OCI-LY1 (cell line): ENCODE results near the gene ADARB2.

Experiments used
- H2AFZ ChIP-seq: fragments of 200-600 bp; sonication (generic), shearing (Covaris generic); 2 replicates; pipeline ENCODE4 v1.6.0; 2014; ENCODE audit warnings: antibody characterized with exemption, mild to moderate bottlenecking, low read length
- H3F3A ChIP-seq: fragments of 200-600 bp; sonication (generic), shearing (Covaris generic); 2 replicates; pipeline ENCODE4 v1.6.0; 2014; ENCODE audit warnings: mild to moderate bottlenecking, antibody characterized with exemption, low read length, moderate library complexity; ENCODE audit not compliant: insufficient read depth
- H3K27ac ChIP-seq: fragments of 200-600 bp; sonication (generic); 2 replicates; pipeline ENCODE4 v1.5.1; 2014; ENCODE audit warnings: low read length, mixed run types, mild to moderate bottlenecking, low read depth; ENCODE audit not compliant: poor library complexity, severe bottlenecking
- H3K27me3 ChIP-seq: fragments of 200-600 bp; sonication (generic); 2 replicates; pipeline ENCODE4 v1.6.0; 2014; ENCODE audit warnings: antibody characterized with exemption, mild to moderate bottlenecking, low read length, moderate library complexity; ENCODE audit not compliant: insufficient read depth
- H3K36me3 ChIP-seq: fragments of 200-600 bp; sonication (generic); 2 replicates; pipeline ENCODE4 v1.6.1; 2014; ENCODE audit warnings: mild to moderate bottlenecking, antibody characterized with exemption, low read length, moderate library complexity, mixed read lengths; ENCODE audit not compliant: insufficient read depth
- H3K4me1 ChIP-seq: fragments of 200-600 bp; sonication (generic); 2 replicates; pipeline ENCODE4 v1.5.1; 2014; ENCODE audit warnings: mild to moderate bottlenecking, low read length, moderate library complexity; ENCODE audit not compliant: insufficient read depth, severe bottlenecking
- H3K4me2 ChIP-seq: fragments of 200-600 bp; sonication (generic), shearing (Covaris generic); 2 replicates; pipeline ENCODE4 v1.6.1; 2014; ENCODE audit warnings: low read length
- H3K4me3 ChIP-seq: fragments of 200-600 bp; sonication (generic); 2 replicates; pipeline ENCODE4 v1.5.1; 2014; ENCODE audit warnings: low read length, low read depth, mild to moderate bottlenecking, mixed read lengths; ENCODE audit not compliant: poor library complexity, severe bottlenecking
- H3K79me2 ChIP-seq: fragments of 200-600 bp; shearing (Covaris generic); 2 replicates; pipeline ENCODE4 v1.6.1; 2016; ENCODE audit warnings: mixed run types, low read length, mixed read lengths; ENCODE audit not compliant: insufficient read depth
- H3K9ac ChIP-seq: fragments of 200-600 bp; sonication (generic), shearing (Covaris generic); 2 replicates; pipeline ENCODE4 v1.6.1; 2014; ENCODE audit warnings: mild to moderate bottlenecking, low read length, mixed read lengths
- H3K9me2 ChIP-seq: fragments of 200-600 bp; sonication (generic), shearing (Covaris generic); 2 replicates; pipeline ENCODE4 v1.6.1; 2014; ENCODE audit warnings: low read depth, mild to moderate bottlenecking, low read length, mixed read lengths
- H3K9me3 ChIP-seq: fragments of 200-600 bp; shearing (Covaris generic); 2 replicates; pipeline ENCODE4 v1.6.1; 2014; ENCODE audit warnings: low read length, mixed read lengths
- H4K20me1 ChIP-seq: fragments of 200-600 bp; sonication (generic), shearing (Covaris generic); 2 replicates; pipeline ENCODE4 v1.6.0; 2016; ENCODE audit warnings: mild to moderate bottlenecking, low read length; ENCODE audit not compliant: insufficient read depth
- EZH2 ChIP-seq: fragments of 200-600 bp; sonication (generic), shearing (Covaris generic); IDR thresholded peaks from 2 replicates; pipeline ENCODE4 v1.8.0; 2017; ENCODE audit warnings: borderline replicate concordance, mixed run types, mild to moderate bottlenecking, antibody characterized with exemption, low read length, moderate library complexity, mixed read lengths
- TF ChIP-seq, protein P1 (sequence below): fragments of 200-600 bp; sonication (generic), shearing (Covaris generic); IDR thresholded peaks from 2 replicates; pipeline ENCODE4 v1.5.1; 2017; ENCODE audit warnings: mild to moderate bottlenecking, antibody characterized with exemption, low read length, moderate library complexity, mixed read lengths

ADARB2 gene

DNA sequence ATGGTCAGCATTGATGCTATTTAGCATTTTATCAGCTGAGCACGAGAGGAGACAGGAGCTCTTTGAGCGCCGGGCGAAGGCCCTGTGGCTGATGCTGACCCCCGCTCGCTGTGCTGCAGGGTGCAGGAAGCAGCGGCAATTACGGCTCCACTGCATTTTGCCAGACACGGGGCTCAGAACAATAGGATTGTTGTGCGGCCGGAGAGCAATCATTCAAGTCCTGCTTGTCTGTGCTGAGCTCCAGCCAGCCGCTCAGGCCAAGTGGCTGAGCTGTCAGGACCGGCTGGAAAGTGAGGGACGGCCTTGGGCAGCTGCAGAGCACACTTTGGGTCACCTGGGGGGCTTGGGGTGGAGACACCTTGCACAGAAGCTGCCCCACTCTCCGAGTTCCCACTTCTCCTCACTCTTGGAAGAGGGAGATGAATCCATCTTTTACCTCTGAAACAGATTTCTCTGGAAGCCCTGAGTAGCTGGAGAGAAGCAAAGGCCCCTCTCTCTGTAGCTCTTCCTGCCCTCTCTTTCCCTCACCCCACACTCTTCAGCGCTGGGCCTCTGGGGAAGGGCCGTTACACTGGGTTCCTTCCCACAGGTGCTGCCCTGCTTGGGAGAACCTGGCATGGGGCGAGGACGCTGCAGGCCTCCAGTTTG lies 17.3 kb upstream of the ADARB2 start:
- Histone ChIP-seq H2AFZ (no peak overlapping the region), H3K9me2 (no peaks in the 10 kb centered on the region), H3K9ac (no peak overlapping the region), H4K20me1 (no peaks in the 10 kb centered on the region), H3K4me3 (no peak overlapping the region), H3K27ac (no peak overlapping the region), H3F3A (no peaks in the 10 kb centered on the region), H3K79me2 (no peaks in the 10 kb centered on the region), H3K36me3 (no peaks in the 10 kb centered on the region; the same call in 1 of the 2 replicates), H3K4me2 (no peak overlapping the region), H3K9me3 (peaks cover 10% of the 10 kb centered on the region; the same call in 1 of the 2 replicates), H3K4me1 (peaks cover 6% of the 10 kb centered on the region), H3K27me3 (no peaks in the 10 kb centered on the region)
- no peak for TF ChIP-seq EZH2
- TF ChIP-seq, protein P1, sequence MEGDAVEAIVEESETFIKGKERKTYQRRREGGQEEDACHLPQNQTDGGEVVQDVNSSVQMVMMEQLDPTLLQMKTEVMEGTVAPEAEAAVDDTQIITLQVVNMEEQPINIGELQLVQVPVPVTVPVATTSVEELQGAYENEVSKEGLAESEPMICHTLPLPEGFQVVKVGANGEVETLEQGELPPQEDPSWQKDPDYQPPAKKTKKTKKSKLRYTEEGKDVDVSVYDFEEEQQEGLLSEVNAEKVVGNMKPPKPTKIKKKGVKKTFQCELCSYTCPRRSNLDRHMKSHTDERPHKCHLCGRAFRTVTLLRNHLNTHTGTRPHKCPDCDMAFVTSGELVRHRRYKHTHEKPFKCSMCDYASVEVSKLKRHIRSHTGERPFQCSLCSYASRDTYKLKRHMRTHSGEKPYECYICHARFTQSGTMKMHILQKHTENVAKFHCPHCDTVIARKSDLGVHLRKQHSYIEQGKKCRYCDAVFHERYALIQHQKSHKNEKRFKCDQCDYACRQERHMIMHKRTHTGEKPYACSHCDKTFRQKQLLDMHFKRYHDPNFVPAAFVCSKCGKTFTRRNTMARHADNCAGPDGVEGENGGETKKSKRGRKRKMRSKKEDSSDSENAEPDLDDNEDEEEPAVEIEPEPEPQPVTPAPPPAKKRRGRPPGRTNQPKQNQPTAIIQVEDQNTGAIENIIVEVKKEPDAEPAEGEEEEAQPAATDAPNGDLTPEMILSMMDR: no peak

DNA sequence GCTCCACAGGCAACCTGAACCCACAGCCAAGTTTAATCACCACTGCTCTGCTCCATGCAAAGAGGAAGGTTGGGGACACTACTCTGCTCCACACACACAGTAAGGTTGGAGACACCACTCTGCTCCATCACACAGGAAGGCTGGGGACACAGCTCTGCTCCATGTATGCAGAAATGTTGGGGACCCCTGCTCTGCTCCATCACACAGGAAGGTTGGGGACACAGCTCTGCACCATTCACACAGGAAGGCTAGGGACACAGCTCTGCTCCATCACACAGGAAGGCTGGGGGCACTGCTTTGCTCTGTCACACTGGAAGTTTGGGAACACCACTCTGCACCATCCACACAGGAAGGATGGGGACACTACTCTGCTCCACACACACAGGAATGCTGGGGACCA lies 14.8 kb upstream of the ADARB2 start:
- Histone ChIP-seq H2AFZ (no peak overlapping the region), H3K36me3 (no peaks in the 10 kb centered on the region; the same call in 1 of the 2 replicates), H3K9me2 (no peaks in the 10 kb centered on the region), H3F3A (no peaks in the 10 kb centered on the region), H3K9ac (no peak overlapping the region), H3K4me2 (no peak overlapping the region), H4K20me1 (no peaks in the 10 kb centered on the region), H3K4me1 (peaks cover 6% of the 10 kb centered on the region), H3K79me2 (no peaks in the 10 kb centered on the region), H3K9me3 (peaks cover 13% of the 10 kb centered on the region; the same call in 1 of the 2 replicates), H3K27me3 (no peaks in the 10 kb centered on the region), H3K4me3 (no peak overlapping the region), H3K27ac (no peak overlapping the region)
- TF ChIP-seq, protein P1: no peak

DNA sequence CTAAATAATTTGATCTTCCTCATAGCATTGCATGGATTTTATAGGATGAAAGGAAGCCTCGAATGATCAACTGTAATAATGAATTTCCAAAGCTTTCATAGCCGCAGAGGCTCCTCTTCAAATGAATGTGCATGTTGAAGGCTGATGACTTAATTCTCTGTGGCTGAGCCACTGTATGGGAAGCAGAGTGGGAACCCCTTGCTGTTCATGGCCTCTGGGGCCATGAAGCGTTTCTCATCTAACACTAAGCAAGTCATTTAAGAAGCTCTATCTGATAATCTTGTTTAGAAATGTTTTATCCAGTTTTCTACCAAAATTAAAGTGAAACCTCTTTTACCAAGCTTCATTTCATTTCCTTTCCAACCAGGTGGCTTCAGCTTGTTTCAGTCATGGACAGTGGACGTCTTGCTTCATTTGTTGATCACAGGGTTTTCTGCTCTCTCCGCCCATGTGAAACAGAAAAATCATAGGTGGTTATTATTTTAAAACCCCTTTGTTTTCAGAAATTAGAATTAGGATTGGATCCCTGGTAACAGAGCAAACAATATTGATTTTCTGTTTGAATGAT lies 10.3 kb upstream of the ADARB2 start:
- H3K4me2 ChIP-seq: no peak overlapping the region
- TF ChIP-seq EZH2: no peak
- TF ChIP-seq, protein P1: no peak

More for the DNA sequence above, 10.3 kb upstream of the ADARB2 start:
- no peaks in the 10 kb centered on the region for H3F3A ChIP-seq
- H3K9ac ChIP-seq: no peak overlapping the region
- H3K27me3 ChIP-seq: 0 out of 2 replicates have a peak, but pooled peaks cover 3% of the 10 kb centered on the region
- no peaks in the 10 kb centered on the region; the same call in 1 of the 2 replicates for H3K36me3 ChIP-seq
- no peak overlapping the region for H3K27ac ChIP-seq
- peaks cover 13% of the 10 kb centered on the region; the same call in 1 of the 2 replicates for H3K9me3 ChIP-seq
- H3K79me2 ChIP-seq: no peaks in the 10 kb centered on the region
- no peak overlapping the region for H3K4me3 ChIP-seq
- no peaks in the 10 kb centered on the region for H4K20me1 ChIP-seq
- H2AFZ ChIP-seq: no peak overlapping the region
- peaks cover 6% of the 10 kb centered on the region for H3K4me1 ChIP-seq
- H3K9me2 ChIP-seq: no peaks in the 10 kb centered on the region
